Measurements from ENCODE around the gene USP37. TPM values are rescaled to one million over a fixed set of nuclear protein-coding genes. Genes with fewer than 3 reads are reported as not detected.

USP37 gene
- total and polyA plus RNA-seq, 12 donors, result 2.5 to 30.7 (median 13.3) TPM

DNA sequence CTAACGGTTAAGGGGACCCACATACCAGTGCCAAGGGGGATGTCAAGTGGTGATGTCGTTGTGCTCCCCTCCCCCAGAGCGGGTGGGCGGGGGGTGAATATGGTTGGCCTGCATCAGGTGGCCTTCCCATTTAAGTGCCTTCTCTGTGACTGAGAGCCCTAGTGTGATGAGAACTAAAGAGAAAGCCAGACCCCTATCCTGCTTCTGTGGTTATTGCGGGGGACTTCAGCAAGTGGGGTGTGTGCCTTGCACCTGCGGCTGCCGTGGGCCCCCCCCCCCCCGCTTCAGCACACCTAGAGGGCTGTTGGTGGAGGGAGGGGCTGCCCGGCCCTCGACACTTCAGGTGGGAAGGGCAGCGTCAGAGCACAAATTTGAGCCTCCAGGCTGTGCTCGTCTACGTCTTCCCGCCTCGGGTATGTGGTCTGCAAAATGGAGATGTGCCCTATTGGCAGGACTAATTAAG lies 162.4 kb downstream of the USP37 start:
- DNase-seq, result peak in 3 of 7 donors; percentile 68 to 77 (median 69)
- 0 to 12% (median 3%) methylated on average over 5 to 15 of the region's 15 CpGs for WGBS, 4 donors

DNA sequence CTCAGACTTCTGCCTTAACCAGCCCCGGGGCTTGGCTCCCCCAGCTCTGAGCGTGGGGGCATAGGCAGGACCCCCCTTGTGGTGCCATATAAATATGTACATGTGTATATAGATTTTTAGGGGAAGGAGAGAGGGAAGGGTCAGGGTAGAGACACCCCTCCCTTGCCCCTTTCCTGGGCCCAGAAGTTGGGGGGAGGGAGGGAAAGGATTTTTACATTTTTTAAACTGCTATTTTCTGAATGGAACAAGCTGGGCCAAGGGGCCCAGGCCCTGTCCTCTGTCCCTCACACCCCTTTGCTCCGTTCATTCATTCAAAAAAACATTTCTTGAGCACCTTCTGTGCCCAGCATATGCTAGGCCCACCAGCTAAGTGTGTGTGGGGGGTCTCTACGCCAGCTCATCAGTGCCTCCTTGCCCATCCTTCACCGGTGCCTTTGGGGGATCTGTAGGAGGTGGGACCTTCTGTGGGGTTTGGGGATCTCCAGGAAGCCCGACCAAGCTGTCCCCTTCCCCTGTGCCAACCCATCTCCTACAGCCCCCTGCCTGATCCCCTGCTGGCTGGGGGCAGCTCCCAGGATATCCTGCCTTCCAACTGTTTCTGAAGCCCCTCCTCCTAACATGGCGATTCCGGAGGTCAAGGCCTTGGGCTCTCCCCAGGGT lies 162.9 kb downstream of the USP37 start:
- Histone ChIP-seq H3K4me1 (replicated peaks in 1 of 2) (peaks cover 17 to 49% of the 10 kb centered on the region in 2 donors), H3K27ac (peak overlapping the region; percentile 46 to 94 (median 68)), H3K4me3 (peak overlapping the region in 1 of 4 donors; percentile 31), H3K36me3 (replicated peaks in 1 of 2) (peaks cover 0 to 34% of the 10 kb centered on the region in 2 donors), H3K9me3 (replicated peaks in 1 of 3) (no peaks in the 10 kb centered on the region), H3K27me3 (no peaks in the 10 kb centered on the region)
- no peak for TF ChIP-seq POLR2A (IDR thresholded peaks at IDR 0.05)
- TF ChIP-seq, protein P1, sequence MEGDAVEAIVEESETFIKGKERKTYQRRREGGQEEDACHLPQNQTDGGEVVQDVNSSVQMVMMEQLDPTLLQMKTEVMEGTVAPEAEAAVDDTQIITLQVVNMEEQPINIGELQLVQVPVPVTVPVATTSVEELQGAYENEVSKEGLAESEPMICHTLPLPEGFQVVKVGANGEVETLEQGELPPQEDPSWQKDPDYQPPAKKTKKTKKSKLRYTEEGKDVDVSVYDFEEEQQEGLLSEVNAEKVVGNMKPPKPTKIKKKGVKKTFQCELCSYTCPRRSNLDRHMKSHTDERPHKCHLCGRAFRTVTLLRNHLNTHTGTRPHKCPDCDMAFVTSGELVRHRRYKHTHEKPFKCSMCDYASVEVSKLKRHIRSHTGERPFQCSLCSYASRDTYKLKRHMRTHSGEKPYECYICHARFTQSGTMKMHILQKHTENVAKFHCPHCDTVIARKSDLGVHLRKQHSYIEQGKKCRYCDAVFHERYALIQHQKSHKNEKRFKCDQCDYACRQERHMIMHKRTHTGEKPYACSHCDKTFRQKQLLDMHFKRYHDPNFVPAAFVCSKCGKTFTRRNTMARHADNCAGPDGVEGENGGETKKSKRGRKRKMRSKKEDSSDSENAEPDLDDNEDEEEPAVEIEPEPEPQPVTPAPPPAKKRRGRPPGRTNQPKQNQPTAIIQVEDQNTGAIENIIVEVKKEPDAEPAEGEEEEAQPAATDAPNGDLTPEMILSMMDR (IDR thresholded peaks at IDR 0.05), result no peak
- 26 to 51% (median 43%) methylated on average over 5 to 8 of the region's 8 CpGs for WGBS, 4 donors
- peak in 2 of 7 donors; percentile 47 to 57 for DNase-seq
- intact Hi-C loops (cut with DNase I), result loop anchor here in 1 of 2 donors (10.0 kb wide), 1 partner anchor 240 kb away; no protein-coding TSS in a partner anchor

More for the DNA sequence above, 162.4 kb downstream of the USP37 start:
- H3K9me3 ChIP-seq (replicated peaks in 1 of 3), result no peaks in the 10 kb centered on the region
- no peak for TF ChIP-seq POLR2A (IDR thresholded peaks at IDR 0.05)
- TF ChIP-seq, protein P1 (IDR thresholded peaks at IDR 0.05), result peak in 1 of 6 experiments; percentile 5
- no peaks in the 10 kb centered on the region for H3K27me3 ChIP-seq
- intact Hi-C loops (cut with DNase I), result loop anchor here in 1 of 2 donors (10.0 kb wide), 1 partner anchor 239 kb away; no protein-coding TSS in a partner anchor
- H3K27ac ChIP-seq, result peak overlapping the region; percentile 46 to 94 (median 68)
- H3K4me3 ChIP-seq, result peak overlapping the region in 2 of 4 donors; percentile 13 to 31
- H3K36me3 ChIP-seq (replicated peaks in 1 of 2), result peaks cover 0 to 34% of the 10 kb centered on the region in 2 donors
- H3K4me1 ChIP-seq (replicated peaks in 1 of 2), result peaks cover 17 to 49% of the 10 kb centered on the region in 2 donors

DNA sequence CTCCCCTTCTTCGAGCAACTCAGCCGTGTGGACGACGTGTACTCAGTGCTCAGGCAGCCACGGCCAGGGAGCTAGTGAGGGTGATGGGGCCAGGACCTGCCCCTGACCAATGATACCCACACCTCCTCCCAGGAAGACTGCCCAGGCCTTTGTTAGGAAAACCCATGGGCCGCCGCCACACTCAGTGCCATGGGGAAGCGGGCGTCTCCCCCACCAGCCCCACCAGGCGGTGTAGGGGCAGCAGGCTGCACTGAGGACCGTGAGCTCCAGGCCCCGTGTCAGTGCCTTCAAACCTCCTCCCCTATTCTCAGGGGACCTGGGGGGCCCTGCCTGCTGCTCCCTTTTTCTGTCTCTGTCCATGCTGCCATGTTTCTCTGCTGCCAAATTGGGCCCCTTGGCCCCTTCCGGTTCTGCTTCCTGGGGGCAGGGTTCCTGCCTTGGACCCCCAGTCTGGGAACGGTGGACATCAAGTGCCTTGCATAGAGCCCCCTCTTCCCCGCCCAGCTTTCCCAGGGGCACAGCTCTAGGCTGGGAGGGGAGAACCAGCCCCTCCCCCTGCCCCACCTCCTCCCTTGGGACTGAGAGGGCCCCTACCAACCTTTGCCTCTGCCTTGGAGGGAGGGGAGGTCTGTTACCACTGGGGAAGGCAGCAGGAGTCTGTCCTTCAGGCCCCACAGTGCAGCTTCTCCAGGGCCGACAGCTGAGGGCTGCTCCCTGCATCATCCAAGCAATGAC lies 163.6 kb downstream of the USP37 start:
- H3K36me3 ChIP-seq (replicated peaks in 1 of 2), result peaks cover 0 to 34% of the 10 kb centered on the region in 2 donors
- H3K4me3 ChIP-seq, result no peak overlapping the region
- H3K4me1 ChIP-seq (replicated peaks in 1 of 2), result peaks cover 17 to 49% of the 10 kb centered on the region in 2 donors
- H3K27ac ChIP-seq, result peak overlapping the region in 2 of 5 donors; percentile 84 to 94
- peak in 2 of 7 donors; percentile 28 to 37 for DNase-seq
- intact Hi-C loops (cut with DNase I), result loop anchor here in 1 of 2 donors (5.0 to 10.0 kb wide), 2 partner anchors 63 to 240 kb away; no protein-coding TSS in a partner anchor
- no peaks in the 10 kb centered on the region for H3K27me3 ChIP-seq
- no peaks in the 10 kb centered on the region for H3K9me3 ChIP-seq (replicated peaks in 1 of 3)
- WGBS, 4 donors, result 54 to 69% (median 58%) methylated on average over 7 to 16 of the region's 16 CpGs
- TF ChIP-seq POLR2A (IDR thresholded peaks at IDR 0.05), result no peak
- TF ChIP-seq, protein P1 (IDR thresholded peaks at IDR 0.05), result no peak

DNA sequence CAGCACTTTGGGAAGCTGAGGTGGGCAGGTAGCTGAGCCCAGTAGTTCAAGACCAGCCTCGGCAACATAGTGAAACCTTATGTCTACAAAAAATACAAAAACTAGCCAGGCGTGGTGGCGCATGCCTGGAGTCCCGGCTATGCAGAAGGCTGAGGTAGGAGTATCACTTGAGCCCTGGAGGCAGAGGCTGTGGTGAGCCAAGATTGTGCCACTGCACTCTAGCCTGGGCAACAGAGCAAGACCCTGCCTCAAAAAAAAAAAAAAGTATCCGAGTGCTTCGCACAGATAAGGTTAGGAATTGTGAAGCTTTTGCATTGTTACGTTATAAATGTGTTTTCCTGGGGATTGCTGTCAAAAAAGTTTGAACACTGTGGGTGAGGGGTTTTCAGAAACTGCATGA lies 164.3 kb downstream of the USP37 start:
- Histone ChIP-seq H3K4me1 (replicated peaks in 1 of 2) (peaks cover 22 to 54% of the 10 kb centered on the region in 2 donors), H3K4me3 (no peak overlapping the region), H3K27me3 (no peaks in the 10 kb centered on the region), H3K9me3 (replicated peaks in 1 of 3) (no peaks in the 10 kb centered on the region), H3K27ac (peak overlapping the region in 1 of 5 donors; percentile 94), H3K36me3 (replicated peaks in 1 of 2) (peaks cover 0 to 34% of the 10 kb centered on the region in 2 donors)
- no peak for TF ChIP-seq POLR2A (IDR thresholded peaks at IDR 0.05)
- TF ChIP-seq, protein P1 (IDR thresholded peaks at IDR 0.05), result no peak
- DNase-seq, result no peak
- WGBS, 4 donors, result 79 to 89% (median 82%) methylated on average over 4 to 7 of the region's 7 CpGs
- intact Hi-C loops (cut with DNase I), result loop anchor here in 1 of 2 donors (5.0 to 10.0 kb wide), 2 partner anchors 63 to 241 kb away; no protein-coding TSS in a partner anchor

All from adrenal gland (tissue), 12 donors.